ENCODE results near the gene LTA4H.
"Not testable (repeated sequence)": the region's sequence is repeated elsewhere in the genome, so short reads cannot be mapped to it uniquely, and the experiment has no call there.

LTA4H gene

GRCh38 chr12:95990136-95990535, 45.3 kb downstream of the LTA4H start:
- no peak for DNase-seq (ENCODE audit: low spot score)

DNA sequence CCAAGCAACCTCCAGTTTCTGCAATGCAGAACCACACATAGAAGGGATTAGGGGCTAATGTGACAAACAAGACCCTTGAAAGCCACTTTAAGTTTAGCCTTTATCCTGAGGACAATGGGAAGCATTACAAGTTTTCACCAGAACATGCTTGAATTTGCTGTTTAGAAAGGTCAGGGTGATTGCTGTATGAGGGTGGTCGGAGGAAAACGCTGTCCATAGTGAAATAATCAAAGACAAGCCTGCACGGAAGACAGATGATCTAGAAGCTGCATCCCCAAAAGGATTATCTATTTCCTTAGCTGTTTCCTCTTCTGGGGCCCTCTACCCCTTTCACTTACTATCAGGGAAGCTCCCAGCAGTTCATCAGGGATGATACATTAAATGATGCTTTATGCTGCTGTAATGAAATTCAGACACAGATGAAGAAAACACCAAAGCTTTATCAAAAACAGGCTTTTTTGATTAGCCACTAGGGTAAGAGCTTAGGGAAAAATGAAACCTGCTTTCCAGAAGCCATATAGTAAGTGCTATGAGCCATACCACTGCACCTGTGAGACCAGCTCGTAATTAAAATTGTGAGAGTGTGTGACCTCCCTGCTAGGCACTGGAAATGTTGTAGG, 45.8 kb downstream of the LTA4H start:
- DNase-seq (ENCODE audit: low spot score) = no peak

- DNase-seq (ENCODE audit: low spot score) = no peak
Observed at GRCh38 chr12:95988506-95989275, 46.7 kb downstream of the LTA4H start.

GRCh38 chr12:95986635-95987570, 48.5 kb downstream of the LTA4H start:
- no peak for DNase-seq (ENCODE audit: low spot score)

- DNase-seq (ENCODE audit: low spot score) = no peak
Observed at GRCh38 chr12:95984682-95985081, 50.7 kb downstream of the LTA4H start.

- DNase-seq (ENCODE audit: low spot score) = no peak
Observed at GRCh38 chr12:95982602-95983001, 52.8 kb downstream of the LTA4H start.

DNA sequence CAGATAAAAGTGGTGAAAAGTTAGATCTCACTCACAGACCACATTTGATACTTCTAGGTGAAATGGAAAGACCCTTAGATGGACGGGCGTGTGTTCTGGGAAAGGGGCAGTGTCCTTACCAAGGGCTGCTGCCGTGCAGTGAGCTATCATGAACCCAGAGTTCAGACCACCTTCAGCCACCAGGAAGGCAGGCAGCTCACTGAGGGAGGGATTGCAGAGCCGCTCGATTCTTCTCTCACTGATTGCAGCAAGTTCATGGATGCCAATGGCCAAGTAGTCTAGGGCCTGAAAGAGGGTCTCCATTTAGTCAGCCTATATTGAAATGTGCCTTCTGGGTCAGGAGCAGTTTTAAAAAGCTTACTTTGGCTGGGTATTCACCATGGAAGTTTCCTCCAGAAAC, 55.0 kb downstream of the LTA4H start:
- DNase-seq (ENCODE audit: low spot score) = no peak

- no peak for DNase-seq (ENCODE audit: low spot score)
Observed at GRCh38 chr12:95978774-95979173, 56.6 kb downstream of the LTA4H start.

- DNase-seq (ENCODE audit: low spot score) = no peak
Observed at GRCh38 chr12:95978351-95978750, 57.0 kb downstream of the LTA4H start.

GRCh38 chr12:95977764-95978305, 57.6 kb downstream of the LTA4H start:
- no peak for DNase-seq (ENCODE audit: low spot score)

DNA sequence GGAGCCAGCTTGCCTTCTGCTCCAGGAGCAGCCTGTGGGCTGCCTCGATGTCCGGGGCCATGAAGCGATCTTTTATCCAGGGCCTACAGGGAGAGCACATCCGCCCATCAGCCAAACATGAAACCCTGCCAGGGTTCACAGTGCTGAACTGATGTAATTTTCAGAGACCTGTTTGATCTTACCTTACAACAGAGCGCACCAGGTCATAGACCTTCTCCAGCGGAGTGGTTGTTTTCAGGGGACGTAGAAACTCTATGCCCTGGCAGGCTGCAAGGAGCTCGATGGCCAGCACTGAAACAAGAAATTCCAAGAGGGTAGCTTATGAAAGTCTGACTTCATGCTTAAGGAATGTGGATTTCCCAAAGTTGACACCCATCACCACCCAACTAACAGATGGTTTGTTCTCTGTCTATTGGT, 59.0 kb downstream of the LTA4H start:
- no peak for DNase-seq (ENCODE audit: low spot score)

DNA sequence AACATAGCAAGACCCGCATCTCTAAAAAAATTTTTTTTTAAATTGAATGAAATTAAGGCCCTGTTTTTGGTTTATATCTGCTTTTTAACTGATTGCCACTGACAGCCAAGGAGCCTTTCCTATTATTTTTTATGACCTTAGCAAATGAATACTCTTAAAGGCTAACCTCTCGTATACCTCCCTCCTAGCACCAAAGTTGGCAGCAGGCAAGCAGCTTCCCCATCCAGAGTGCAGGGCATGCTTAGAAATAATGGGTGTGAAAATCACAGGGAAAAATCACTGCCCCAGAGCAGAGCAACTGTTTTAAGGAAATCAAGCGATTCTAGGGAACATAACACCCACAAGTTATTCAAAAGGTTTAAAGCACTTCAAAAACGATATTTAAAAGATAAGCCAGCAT, 59.9 kb downstream of the LTA4H start:
- no peak for DNase-seq (ENCODE audit: low spot score)

DNA sequence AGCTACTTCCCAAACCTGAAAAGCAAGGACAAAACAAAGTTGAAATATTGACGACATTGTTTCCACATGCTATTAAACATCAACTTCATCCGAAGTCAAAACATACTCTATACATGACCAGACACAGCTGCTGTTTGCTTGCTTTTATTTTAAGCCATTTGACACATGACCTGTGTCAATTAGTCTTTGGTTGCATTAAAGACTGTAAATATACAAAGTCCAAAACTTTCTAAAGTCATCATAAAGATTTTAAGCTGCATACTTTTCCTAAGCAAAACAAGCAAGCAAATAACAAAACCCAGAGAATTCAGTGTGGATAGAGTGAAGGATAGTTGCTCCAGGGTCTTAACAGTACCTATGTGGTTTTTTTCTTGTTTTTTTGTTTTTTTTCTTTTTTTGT, 61.0 kb downstream of the LTA4H start:
- no peak for DNase-seq (ENCODE audit: low spot score)

DNA sequence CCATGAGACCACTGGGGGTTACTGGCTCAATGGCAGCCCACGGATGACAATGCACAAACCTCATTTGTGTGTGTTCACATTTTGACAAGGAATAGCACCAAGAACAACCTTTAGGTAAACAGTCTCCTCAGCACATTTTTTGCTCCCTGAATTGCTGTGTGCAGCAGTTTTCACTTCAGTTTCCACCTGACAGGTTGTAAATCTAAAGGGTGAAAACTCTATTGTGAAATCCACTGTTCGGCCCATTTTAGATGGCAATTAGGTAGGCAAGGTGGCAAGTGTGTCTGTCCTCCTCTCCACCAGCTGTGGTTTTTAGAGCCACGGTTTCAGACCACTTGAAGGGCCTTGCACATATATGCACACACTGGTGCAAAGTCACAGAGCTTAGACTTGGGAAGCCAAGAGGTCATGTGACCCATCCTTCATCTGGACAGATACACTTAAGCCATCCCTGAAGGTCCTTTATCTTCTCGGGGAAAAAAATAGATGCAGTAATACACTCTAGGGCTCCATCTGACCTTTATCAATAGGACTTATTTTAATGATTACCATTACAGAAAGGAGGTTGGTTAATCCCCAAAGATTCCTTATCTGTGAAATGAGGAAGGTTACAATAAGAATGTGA, 62.4 kb downstream of the LTA4H start:
- no peak for DNase-seq (ENCODE audit: low spot score)

GRCh38 chr12:95970905-95971304, 64.5 kb downstream of the LTA4H start:
- no peak for DNase-seq (ENCODE audit: low spot score)

- not testable (repeated sequence) for DNase-seq (ENCODE audit: low spot score)
Observed at GRCh38 chr12:95969116-95969515, 66.3 kb downstream of the LTA4H start.

DNA sequence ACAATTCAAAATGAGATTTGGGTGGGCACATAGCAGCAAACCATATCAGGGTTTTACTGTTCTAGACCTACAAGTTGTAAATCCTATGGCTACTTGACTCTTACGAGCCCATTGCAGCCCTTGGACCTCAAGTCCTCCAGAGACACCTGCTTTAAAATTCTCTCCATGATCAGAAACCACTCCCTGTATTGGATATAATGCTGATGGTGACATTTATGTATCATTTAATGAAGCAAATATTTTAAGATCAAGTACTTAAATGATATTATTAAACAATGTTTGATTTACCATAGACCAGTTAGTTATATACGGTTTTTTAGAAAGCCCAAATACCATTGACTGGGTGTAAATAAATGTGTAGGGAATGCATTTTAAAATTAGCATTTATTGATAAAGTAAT, 68.1 kb downstream of the LTA4H start:
- DNase-seq (ENCODE audit: low spot score) = no peak

DNA sequence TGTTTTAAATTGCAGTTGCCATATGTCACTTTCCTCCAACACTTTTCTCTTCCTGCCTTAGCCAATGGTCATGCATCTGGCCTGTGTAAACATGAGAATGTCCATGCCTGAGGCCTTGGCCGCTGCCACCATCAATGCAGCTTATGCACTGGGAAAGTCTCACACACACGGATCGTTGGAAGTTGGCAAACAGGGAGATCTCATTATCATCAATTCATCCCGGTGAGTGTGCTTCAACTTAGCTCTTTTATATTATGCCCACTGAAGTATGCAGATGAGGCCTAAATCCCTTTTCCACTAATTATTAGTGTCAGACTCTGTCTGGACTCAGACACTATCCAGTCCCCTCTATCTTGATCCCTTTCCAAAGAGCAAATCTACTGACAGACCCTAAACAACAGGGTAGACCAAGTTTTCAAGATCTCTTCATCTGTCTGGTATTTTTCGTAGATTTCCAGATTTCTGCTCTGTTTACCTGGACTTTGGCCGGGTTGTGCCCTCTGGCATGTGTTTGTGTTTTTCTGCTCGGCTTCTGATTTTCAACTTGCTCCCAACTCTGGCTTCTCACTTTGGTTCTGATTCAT, 69.0 kb downstream of the LTA4H start:
- no peak for DNase-seq (ENCODE audit: low spot score)

DNA sequence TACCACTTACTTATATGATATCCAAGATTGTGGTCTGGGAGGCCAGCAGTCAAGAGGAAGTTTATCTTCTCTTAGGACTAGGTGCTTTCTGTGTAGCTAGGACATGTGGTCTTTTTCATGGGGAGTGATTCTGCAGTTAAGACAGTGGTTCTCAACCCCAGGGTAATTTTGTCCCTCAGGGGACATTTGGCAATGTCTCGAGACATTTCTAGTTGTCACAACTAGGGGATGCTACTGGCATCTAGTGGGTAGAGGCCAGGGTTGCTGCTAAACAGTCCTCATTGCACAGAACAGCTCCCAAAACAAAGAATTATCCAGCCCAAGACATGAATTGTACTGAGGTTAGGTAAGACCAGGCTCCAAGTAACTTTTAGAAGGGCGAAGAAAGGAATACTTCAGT, 72.3 kb downstream of the LTA4H start:
- no peak for DNase-seq (ENCODE audit: low spot score)

GRCh38 chr12:95962222-95962621, 73.2 kb downstream of the LTA4H start:
- DNase-seq (ENCODE audit: low spot score) = no peak

DNA sequence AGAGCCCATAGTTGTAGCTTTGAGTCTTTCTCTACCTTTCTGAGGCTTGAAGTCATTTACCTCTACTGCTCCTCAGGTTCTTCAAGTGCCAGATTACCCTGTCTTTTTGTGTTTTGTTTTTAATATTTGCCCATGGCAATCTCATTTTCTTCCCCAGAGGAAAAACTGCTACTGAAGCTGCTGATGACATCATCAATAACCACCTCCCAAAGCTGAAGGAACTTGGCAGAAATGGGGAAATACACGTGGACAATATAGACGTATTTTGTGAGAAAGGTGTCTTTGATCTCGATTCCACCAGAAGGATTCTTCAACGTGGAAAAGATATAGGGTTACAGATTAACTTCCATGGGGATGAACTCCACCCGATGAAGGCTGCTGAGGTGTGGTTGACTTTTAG, 75.1 kb downstream of the LTA4H start:
- no peak for DNase-seq (ENCODE audit: low spot score)

DNA sequence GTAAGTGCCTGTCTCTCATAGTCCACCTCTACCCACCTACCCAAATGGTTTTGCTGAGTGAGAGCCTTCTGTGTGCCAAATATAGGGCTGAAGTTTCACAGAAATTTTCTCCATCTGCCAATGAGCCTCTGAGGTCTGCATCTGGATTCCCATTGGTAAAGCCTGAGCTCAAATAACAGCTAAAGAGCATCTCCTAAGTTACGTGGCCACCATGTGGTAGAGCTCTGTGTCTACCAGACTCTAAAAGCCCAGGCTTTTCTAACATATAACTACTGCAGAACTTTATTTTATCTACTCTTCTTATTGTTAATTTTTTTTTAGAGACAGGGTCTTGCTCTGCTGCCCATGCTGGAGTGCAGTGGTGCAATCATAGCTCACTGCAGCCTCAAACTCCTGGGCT, 76.3 kb downstream of the LTA4H start:
- peak; percentile 26 for DNase-seq (ENCODE audit: low spot score)

All from hepatic stellate cell (primary cell).